Middle frontal gyrus (tissue), 1 donor: ENCODE results near the gene CLEC4D.
A peak's percentile ranks its signal among the peaks of the same experiment; 100 is the strongest.
"Not testable (repeated sequence)": the region's sequence is repeated elsewhere in the genome, so short reads cannot be mapped to it uniquely, and the experiment has no call there.

Experiments used
- DNase-seq: peaks from one replicate; pipeline ENCODE4 v3.0.0-alpha.2; 2015; ENCODE audit warnings: low spot score; ENCODE audit errors: extremely low spot score

CLEC4D gene

GRCh38 chr12:8532045-8532444 is 18.7 kb downstream of the CLEC4D start:
- no peak for DNase-seq

GRCh38 chr12:8537820-8538219 is 24.5 kb downstream of the CLEC4D start:
- DNase-seq: not testable (repeated sequence)

GRCh38 chr12:8540831-8541230 is 27.5 kb downstream of the CLEC4D start, which contains the start of gene CLEC4E:
CLEC4E (minus strand) TSS chr12:8540905; CDS start chr12:8540797, 108 bp downstream.
- not testable (repeated sequence) for DNase-seq

- no peak for DNase-seq
Observed at GRCh38 chr12:8541562-8541961, 28.3 kb downstream of the CLEC4D start.

- peak; percentile 73 for DNase-seq
Observed at GRCh38 chr12:8544295-8544694, 31.0 kb downstream of the CLEC4D start.

GRCh38 chr12:8546591-8546990 is 33.3 kb downstream of the CLEC4D start:
- no peak for DNase-seq

- DNase-seq: no peak
Observed at GRCh38 chr12:8547645-8548044, 34.3 kb downstream of the CLEC4D start.

GRCh38 chr12:8548192-8548591 is 34.9 kb downstream of the CLEC4D start:
- no peak for DNase-seq

- DNase-seq: no peak
Observed at GRCh38 chr12:8549381-8549780, 36.1 kb downstream of the CLEC4D start.

- DNase-seq: no peak
Observed at GRCh38 chr12:8553088-8553627, 39.9 kb downstream of the CLEC4D start.

- no peak for DNase-seq
Observed at GRCh38 chr12:8554451-8555195, 41.3 kb downstream of the CLEC4D start.

- DNase-seq: no peak
Observed at GRCh38 chr12:8556531-8557097, 43.3 kb downstream of the CLEC4D start.

GRCh38 chr12:8559676-8560075 is 46.4 kb downstream of the CLEC4D start:
- no peak for DNase-seq

- DNase-seq: no peak
Observed at GRCh38 chr12:8561011-8561410, 47.7 kb downstream of the CLEC4D start.

GRCh38 chr12:8562310-8562709 is 49.0 kb downstream of the CLEC4D start:
- DNase-seq: no peak

- no peak for DNase-seq
Observed at GRCh38 chr12:8563356-8563755, 50.1 kb downstream of the CLEC4D start.

GRCh38 chr12:8564656-8565055 is 51.4 kb downstream of the CLEC4D start:
- DNase-seq: no peak

- DNase-seq: not testable (repeated sequence)
Observed at GRCh38 chr12:8566052-8566451, 52.7 kb downstream of the CLEC4D start.

- DNase-seq: no peak
Observed at GRCh38 chr12:8566525-8566924, 53.2 kb downstream of the CLEC4D start.
